GM12891 (cell line): ENCODE data around the gene PARD3.

Experiments used
- POLR2A ChIP-seq: IDR thresholded peaks from 2 replicates; pipeline ENCODE4 v1.6.1; 2011; ENCODE audit warnings: low read depth, low read length, control low read depth
- POLR2AphosphoS5 ChIP-seq: IDR thresholded peaks from 2 replicates; pipeline ENCODE4 v1.6.1; 2011; ENCODE audit warnings: low read depth, low read length, control low read depth

DNA sequence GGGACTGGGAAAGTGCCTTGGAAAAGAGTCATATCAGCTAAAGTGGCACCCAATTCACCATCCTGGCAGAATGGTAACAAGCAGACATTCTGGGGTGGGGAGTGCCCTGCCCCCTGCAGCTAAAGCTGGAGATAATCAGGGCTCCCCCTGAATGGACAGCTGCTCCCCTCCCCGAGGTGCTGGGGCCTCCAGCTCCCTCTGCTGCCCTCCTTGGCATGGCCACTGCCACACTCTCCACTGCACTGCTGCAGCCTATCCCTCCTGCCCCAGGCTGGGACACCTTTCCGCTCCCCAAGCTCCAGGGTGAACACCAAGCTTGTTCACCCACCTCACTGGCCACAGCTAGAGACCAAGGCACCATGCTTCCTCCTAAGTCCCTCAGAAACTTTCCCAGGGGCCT, 9.8 kb upstream of the PARD3 start:
- TF ChIP-seq POLR2A (no peak), POLR2AphosphoS5 (no peak)
